HUES48 (cell line): ENCODE data around the gene RNF220.
"Not testable (repeated sequence)": the region's sequence is repeated elsewhere in the genome, so short reads cannot be mapped to it uniquely, and the experiment has no call there.

Source experiments
- H3K27ac ChIP-seq: one replicate; pipeline ENCODE4 v1.7.0; 2013; ENCODE audit warnings: low read depth, low read length, inconsistent platforms
- H3K27me3 ChIP-seq: 2 replicates; pipeline ENCODE4 v1.6.1; 2013; ENCODE audit warnings: mild to moderate bottlenecking, low read length; ENCODE audit not compliant: control insufficient read depth, insufficient read depth
- H3K36me3 ChIP-seq: 2 replicates; pipeline ENCODE4 v1.6.1; 2013; ENCODE audit warnings: low read length; ENCODE audit not compliant: control insufficient read depth, insufficient read depth
- H3K4me1 ChIP-seq: 2 replicates; pipeline ENCODE4 v1.6.1; 2013; ENCODE audit warnings: mild to moderate bottlenecking, low read length; ENCODE audit not compliant: control insufficient read depth, insufficient read depth
- H3K4me3 ChIP-seq: 2 replicates; pipeline ENCODE4 v1.5.1; 2013; ENCODE audit warnings: mild to moderate bottlenecking, low read depth, low read length
- H3K9ac ChIP-seq: 2 replicates; pipeline ENCODE4 v1.6.1; 2013; ENCODE audit warnings: mild to moderate bottlenecking, low read depth, low read length, moderate library complexity
- H3K9me3 ChIP-seq: 2 replicates; pipeline ENCODE4 v1.6.1; 2013; ENCODE audit warnings: low read length; ENCODE audit not compliant: control insufficient read depth, insufficient read depth

Gene RNF220

DNA sequence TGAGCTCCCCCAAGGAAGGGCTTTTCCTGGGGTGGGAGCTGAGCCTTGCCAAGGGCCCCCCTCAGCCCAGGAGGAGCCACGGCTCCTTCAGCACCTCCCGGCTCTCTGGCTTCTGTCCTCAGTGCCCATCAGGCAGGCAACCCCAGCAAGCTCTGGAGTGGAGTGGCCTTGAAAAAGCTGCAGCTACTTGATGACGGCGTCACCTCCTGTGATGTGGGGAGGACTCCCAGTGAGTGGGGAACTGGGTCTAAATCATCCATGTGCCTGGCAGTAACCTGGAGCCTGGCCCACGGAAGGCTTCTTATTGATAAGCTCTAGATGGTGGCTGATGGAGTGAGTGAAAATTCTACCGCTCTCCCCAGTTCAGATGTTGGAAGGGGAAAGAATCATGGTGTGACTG lies 154.9 kb downstream of the RNF220 start:
- Histone ChIP-seq H3K9ac (no peak overlapping the region), H3K36me3 (no peaks in the 10 kb centered on the region), H3K27me3 (peaks cover 22% of the 10 kb centered on the region), H3K4me1 (peaks cover 9% of the 10 kb centered on the region; the same call in 1 of the 2 replicates), H3K9me3 (no peaks in the 10 kb centered on the region), H3K27ac (no peak overlapping the region), H3K4me3 (no peak overlapping the region)

DNA sequence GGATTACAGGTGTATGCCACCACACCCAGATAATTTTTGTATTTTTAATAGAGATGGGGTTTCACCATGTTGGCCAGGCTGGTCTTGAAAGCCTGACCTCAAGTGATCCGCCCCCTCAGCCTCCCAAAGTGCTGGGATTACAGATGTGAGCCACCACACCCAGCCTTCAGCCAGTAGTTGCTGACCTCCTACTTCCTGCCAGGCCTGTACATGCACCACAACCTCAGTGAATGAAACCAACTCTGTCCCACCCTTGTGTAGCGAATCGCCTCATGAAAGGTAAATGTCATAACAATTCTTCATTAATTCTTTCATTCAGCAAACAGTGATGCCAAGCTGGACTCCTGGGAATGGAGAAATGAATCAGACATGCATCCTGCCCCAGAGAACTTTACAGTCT lies 155.6 kb downstream of the RNF220 start:
- H3K9me3 ChIP-seq, H3K36me3 ChIP-seq, H3K9ac ChIP-seq, H3K27ac ChIP-seq, H3K4me3 ChIP-seq: not testable (repeated sequence)
- Histone ChIP-seq H3K27me3 (peaks cover 22% of the 10 kb centered on the region), H3K4me1 (peaks cover 13% of the 10 kb centered on the region)

DNA sequence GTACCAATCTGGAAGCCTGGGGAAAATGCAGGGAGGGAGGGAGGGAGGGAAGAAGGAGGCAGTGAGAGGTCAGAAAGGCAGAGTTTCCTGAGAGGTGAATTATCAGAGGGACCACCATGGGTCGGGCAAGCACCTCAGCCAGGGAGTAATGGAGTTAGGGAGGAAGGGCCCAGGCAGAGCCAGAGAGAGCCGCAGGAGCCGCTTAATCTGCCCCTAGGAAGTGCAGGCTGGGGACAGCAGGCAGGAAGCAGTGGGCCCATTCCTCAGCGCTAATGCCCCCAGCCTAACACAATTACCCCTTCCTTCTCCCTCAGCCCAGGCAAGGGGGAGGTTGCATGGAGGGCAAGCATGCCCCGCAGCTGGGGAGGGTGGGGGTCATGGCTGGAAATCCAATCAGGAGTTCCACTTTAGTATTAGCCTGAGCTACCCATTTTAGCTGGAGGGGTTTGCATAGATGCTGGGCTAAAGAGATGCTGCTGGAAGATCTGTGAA lies 160.2 kb downstream of the RNF220 start:
- Histone ChIP-seq H3K4me3 (no peak overlapping the region), H3K36me3 (no peaks in the 10 kb centered on the region), H3K27ac (no peak overlapping the region), H3K27me3 (peaks cover 22% of the 10 kb centered on the region), H3K9me3 (no peaks in the 10 kb centered on the region), H3K4me1 (peaks cover 5% of the 10 kb centered on the region), H3K9ac (no peak overlapping the region)

DNA sequence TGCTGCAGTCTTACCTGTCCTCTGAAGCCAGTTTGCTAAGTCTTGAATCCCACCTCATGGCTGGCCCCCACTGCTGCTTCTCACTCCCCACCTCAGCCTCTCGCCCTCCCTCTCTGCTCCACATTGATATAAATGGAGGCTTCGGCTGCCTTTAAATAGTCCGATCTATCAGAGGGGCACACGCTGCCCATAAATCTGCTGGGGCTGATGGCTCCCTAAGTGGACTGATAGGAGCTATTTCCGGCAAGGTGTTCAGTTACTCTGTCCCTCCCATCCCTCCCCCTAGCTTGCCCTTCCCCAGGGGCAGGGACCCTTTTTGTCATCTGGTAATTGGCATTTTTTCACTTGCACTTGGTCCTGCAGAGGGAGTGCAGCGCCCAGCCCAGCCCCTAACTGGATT lies 160.8 kb downstream of the RNF220 start:
- H3K9ac ChIP-seq, result no peak overlapping the region
- no peaks in the 10 kb centered on the region for H3K9me3 ChIP-seq
- no peaks in the 10 kb centered on the region for H3K36me3 ChIP-seq
- H3K4me3 ChIP-seq, result no peak overlapping the region
- H3K27me3 ChIP-seq, result peaks cover 22% of the 10 kb centered on the region
- no peak overlapping the region for H3K27ac ChIP-seq
- peaks cover 5% of the 10 kb centered on the region for H3K4me1 ChIP-seq

DNA sequence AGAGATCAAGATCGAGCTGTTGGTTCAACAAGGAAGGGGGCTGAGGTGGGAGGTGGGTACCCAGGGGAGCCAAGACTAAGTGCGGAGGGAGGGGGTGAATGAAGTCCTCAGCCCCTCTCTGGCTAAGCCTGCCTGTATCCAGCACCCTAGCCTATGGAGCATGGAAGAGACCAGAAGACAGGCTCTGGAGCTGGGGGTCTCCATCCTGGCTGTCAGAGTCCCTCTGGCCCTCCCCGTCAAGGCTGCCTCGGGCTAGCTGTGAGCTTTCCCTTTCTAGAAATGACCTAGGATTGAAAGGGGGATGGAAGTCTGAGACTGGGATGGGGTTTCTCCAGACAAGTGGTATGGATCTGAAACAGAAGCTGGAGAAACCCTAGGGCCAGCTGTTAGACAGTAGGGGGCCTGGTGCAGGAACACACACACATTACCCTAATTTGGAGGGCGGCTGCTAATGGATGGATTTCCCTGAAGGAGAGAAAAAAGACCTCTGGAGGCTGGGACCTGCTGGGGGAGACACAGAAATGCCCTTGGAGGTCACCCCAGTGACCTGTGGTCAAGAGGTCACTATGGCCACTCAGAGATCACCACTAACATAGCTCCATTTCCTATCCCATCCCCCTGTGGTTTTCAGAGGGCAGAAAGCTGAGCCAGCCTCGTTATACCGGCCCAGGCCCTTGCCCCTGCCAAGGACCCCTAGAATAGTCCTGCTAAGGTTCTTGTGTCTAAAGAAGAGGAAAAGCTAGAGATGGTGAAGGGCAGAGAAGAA lies 161.4 kb downstream of the RNF220 start:
- H3K27ac ChIP-seq, result no peak overlapping the region
- H3K9me3 ChIP-seq, result no peaks in the 10 kb centered on the region
- H3K4me3 ChIP-seq, result no peak overlapping the region
- peaks cover 5% of the 10 kb centered on the region for H3K4me1 ChIP-seq
- no peak overlapping the region for H3K9ac ChIP-seq
- no peaks in the 10 kb centered on the region for H3K36me3 ChIP-seq
- H3K27me3 ChIP-seq, result peaks cover 22% of the 10 kb centered on the region

DNA sequence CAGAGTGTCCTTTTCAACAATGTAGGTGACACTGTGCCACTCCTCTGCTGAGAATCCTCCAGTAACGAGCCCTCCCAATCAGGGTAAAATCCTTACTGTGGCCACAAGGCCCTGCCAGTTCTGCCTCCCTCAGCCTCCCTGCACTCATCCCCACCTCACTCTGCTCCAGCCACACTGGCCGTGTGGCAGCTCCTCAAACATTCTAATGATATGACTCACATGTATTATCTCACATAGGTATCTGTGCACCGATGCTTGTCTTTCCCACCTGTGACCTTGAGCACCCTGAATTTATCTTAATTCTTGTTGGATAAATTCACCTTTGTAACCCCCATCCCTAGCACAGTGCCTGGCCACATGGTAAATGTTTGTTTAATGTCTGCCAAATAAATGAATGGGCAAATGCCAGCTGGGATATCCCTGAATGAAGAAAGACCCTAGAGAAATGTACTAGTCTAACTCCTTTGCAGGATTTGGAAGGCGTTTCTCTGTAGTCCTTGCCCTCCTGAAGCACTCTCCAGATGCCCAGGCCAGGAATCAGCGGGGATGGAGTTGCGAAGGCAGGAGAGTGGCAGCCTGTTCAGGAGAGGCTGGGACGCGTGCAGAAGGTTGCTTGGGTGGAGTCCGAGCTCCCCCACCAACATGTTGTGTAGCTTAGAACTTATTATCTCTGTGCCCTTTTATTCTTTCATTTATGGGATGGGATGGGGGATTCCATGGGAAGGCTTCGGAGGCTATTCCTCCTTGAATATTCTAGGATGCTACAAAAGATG lies 163.3 kb downstream of the RNF220 start:
- Histone ChIP-seq H3K27me3 (peaks cover 8% of the 10 kb centered on the region), H3K9ac (no peak overlapping the region), H3K9me3 (no peaks in the 10 kb centered on the region)

DNA sequence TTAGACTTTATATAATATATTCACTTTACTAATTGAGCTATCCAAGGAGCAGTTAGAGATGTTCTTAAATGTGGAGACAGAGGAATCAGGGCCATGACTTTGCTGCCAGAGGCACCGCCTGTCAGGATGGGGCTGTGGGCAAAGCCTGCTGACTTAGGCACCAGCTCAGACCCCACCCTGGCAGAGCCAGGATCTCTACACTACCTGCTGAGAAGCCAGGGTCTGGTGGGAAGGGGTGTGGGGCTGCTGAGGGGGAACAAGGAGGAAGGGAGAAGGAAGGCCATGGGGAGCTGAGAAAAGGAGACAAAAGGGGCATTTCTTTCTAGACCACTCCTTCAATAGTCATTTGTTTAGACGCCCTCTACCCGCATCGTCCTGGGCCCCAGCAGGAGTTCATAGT lies 164.4 kb downstream of the RNF220 start:
- Histone ChIP-seq H3K9me3 (no peaks in the 10 kb centered on the region), H3K36me3 (no peaks in the 10 kb centered on the region), H3K9ac (no peak overlapping the region), H3K4me3 (no peak overlapping the region), H3K27me3 (no peaks in the 10 kb centered on the region; the same call in 1 of the 2 replicates), H3K27ac (no peak overlapping the region), H3K4me1 (peaks cover 7% of the 10 kb centered on the region)

More for the DNA sequence above, 163.3 kb downstream of the RNF220 start:
- H3K27ac ChIP-seq, result no peak overlapping the region
- H3K4me3 ChIP-seq, result no peak overlapping the region
- H3K4me1 ChIP-seq, result peaks cover 5% of the 10 kb centered on the region
- H3K36me3 ChIP-seq, result no peaks in the 10 kb centered on the region

DNA sequence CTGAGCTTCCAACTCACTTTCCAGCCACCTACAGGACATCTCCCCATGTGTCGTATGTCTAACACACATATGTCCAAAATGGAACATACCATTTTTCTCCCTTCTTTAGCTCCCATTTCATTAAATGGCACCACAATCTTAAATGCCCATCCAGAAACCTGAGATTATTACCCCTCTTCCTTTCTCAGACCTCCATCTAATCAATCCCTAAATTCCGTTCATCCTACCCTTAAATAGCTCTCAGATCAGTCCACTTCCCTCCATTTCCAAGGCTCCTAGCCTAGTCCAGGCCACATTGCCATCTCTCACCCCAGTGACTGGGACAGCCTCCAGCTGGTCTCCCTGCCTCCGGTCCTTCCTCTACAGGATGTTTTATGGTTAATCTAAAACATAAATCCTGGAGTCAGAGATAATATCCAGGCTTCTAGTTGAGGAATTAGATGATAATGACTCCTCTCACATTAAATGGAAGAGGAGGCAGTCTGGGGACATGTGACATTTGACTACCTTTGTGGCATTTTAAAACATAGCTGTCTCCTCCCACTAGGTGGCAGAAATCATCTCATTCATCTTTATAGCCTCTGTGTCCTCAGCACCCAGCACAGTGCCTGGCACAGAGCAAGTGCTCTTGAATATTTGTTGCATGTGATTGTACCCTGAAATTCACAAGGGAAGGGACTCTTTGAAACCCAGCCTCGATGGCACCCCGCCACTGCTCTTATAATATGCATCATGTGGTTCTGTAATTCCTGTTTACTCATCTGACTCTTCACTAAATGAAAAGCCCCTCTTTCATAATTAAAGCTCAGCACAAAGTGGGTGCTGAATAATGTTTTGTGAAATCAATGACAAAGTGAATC lies 166.9 kb downstream of the RNF220 start:
- H3K9me3 ChIP-seq, result no peaks in the 10 kb centered on the region
- no peaks in the 10 kb centered on the region for H3K36me3 ChIP-seq
- H3K27ac ChIP-seq, result no peak overlapping the region
- H3K27me3 ChIP-seq, result no peaks in the 10 kb centered on the region; the same call in 1 of the 2 replicates
- no peak overlapping the region for H3K4me3 ChIP-seq
- no peak overlapping the region for H3K9ac ChIP-seq
- peaks cover 25% of the 10 kb centered on the region for H3K4me1 ChIP-seq

DNA sequence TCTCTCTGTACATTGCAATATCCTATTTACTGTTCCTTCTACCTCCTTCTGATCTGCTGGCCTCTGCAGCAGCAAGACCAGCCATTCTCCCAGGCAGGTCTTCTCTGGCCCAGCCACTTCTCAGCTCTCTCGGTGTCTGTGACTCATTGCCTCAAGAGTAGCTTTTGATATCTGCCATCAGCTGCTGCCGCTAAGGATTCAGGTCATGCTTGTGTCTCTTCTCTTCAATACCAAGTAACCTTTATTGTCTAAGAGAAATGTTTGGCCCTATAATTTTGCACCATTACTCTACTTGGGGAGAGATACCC lies 167.5 kb downstream of the RNF220 start:
- Histone ChIP-seq H3K36me3 (no peaks in the 10 kb centered on the region), H3K27ac (no peak overlapping the region), H3K27me3 (no peaks in the 10 kb centered on the region), H3K4me3 (no peak overlapping the region), H3K9me3 (no peaks in the 10 kb centered on the region), H3K4me1 (peaks cover 30% of the 10 kb centered on the region), H3K9ac (no peak overlapping the region)

DNA sequence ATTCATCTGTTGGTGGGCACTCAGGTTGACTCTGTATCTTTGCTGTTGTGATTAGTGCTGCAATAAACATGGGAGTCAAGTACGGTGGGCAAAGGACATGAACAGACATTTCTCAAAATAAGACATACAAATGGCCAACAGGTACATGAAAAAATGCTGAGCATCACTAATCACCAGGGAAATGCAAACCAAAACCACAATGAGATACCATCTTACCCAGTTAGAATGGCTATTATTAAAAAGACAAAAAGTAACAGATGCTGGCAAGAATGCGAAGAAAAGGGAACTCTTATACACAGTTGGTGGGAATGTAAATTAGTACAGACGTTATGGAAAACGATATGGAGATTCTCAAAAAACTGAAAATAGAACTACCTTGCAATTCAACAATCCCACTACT lies 170.3 kb downstream of the RNF220 start:
- Histone ChIP-seq H3K27ac (no peak overlapping the region), H3K9me3 (no peaks in the 10 kb centered on the region), H3K4me1 (peaks cover 30% of the 10 kb centered on the region), H3K4me3 (no peak overlapping the region), H3K27me3 (no peaks in the 10 kb centered on the region), H3K36me3 (no peaks in the 10 kb centered on the region), H3K9ac (no peak overlapping the region)
